C4-2B (cell line): ENCODE measurements around the gene TPX2.

Source experiments
- CTCF ChIP-seq: fragments of 450-650 bp; conservative IDR thresholded peaks from 2 replicates; pipeline ENCODE4 v1.5.1; 2017; ENCODE audit warnings: mild to moderate bottlenecking
- ZFX ChIP-seq: fragments of 450-650 bp; IDR thresholded peaks from 2 replicates; pipeline ENCODE4 v1.6.1; 2017

DNA sequence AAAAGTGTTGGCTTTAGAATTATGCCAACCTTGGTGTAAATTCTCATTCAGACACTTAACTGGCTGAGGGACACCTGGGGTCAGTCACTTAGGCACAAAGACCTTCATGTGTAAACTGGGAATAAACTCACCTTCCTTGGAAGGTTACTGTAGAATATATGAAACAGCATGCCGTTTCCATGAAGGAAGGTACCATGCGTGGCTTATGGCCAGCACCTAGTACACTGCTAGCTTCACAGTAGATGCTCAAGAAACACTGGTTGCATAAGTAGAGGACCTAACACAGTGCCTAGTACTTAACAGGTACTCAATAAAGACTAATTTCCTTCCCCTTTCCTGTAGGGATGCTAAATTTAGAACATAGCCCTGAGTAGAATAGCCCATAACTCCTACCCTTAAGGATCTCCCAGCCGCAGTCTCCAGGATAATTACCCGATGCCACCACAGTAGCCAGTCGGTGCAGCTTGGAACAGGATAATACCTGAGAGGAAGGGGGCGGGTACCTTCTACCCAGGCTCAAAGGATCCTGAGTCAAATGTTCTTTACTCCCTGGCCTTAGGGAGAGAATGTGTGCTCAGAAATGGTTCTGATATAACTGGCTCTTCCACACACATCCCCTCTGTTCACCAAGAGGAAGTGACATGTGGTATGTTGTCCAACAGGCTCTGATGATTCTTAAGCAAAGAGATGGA is 20.0 kb upstream of the TPX2 start:
- TF ChIP-seq ZFX: no peak
- TF ChIP-seq CTCF: no peak
